Measurements from ENCODE around the gene MAN1C1.

DNA sequence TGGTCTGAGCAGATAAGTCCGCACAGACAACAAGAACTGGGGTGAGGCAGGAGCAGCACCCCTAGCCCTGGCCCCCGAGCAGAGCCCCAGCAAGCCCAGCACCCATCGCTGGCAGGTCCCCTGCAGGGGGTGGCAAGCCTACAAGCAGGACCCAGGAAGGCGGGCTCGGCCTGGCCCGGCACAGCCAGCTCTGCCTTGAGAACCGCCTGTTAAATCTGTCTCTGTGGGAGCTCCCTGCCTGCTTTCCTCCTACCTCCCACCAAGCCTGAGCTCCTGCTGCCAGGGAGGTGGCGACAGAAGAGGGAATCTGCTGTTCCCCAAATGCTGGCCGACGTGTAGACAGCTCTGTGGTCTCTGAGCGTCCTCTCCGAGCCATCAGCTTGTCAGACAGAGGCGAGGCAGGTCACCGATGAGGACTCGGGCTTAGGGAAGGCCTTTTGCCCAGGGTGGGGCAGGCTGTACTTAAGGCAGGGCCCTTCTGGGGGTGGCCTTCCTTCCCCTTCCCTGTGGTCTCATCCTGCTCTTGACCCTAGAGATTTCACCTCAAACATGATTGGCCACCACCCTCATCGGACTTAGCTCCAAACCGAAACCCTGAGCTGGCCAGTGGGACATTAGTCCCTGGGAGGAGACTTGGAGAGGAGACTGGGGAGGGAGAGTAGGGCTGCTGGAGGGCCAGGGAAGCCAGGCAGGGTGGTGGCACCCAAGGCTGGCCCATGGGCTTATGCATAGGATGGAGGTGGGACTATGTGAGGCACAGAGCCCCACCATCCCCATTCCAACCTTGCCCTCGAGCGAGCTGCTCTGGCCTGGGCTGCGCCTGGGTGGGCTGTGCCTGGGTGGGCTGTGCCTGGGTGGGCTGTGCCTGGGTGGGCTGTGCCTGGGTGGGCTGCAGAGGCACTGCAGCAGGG, 191.1 kb downstream of the MAN1C1 start:
- TF ChIP-seq EZH2 (IDR thresholded peaks at IDR 0.05; ENCODE audit: borderline replicate concordance, low read length), result no peak
- TF ChIP-seq, protein P1, sequence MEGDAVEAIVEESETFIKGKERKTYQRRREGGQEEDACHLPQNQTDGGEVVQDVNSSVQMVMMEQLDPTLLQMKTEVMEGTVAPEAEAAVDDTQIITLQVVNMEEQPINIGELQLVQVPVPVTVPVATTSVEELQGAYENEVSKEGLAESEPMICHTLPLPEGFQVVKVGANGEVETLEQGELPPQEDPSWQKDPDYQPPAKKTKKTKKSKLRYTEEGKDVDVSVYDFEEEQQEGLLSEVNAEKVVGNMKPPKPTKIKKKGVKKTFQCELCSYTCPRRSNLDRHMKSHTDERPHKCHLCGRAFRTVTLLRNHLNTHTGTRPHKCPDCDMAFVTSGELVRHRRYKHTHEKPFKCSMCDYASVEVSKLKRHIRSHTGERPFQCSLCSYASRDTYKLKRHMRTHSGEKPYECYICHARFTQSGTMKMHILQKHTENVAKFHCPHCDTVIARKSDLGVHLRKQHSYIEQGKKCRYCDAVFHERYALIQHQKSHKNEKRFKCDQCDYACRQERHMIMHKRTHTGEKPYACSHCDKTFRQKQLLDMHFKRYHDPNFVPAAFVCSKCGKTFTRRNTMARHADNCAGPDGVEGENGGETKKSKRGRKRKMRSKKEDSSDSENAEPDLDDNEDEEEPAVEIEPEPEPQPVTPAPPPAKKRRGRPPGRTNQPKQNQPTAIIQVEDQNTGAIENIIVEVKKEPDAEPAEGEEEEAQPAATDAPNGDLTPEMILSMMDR (conservative IDR thresholded peaks at IDR 0.05 in 1 of 2, IDR thresholded peaks at IDR 0.05 in 1 of 2; ENCODE audit: extremely low read depth in 1 of 2, insufficient read depth in 1 of 2, low read depth in 1 of 2, low read length in 2 of 2), result no peak
